ENCODE results near the gene BPIFB2.

BPIFB2 gene

DNA sequence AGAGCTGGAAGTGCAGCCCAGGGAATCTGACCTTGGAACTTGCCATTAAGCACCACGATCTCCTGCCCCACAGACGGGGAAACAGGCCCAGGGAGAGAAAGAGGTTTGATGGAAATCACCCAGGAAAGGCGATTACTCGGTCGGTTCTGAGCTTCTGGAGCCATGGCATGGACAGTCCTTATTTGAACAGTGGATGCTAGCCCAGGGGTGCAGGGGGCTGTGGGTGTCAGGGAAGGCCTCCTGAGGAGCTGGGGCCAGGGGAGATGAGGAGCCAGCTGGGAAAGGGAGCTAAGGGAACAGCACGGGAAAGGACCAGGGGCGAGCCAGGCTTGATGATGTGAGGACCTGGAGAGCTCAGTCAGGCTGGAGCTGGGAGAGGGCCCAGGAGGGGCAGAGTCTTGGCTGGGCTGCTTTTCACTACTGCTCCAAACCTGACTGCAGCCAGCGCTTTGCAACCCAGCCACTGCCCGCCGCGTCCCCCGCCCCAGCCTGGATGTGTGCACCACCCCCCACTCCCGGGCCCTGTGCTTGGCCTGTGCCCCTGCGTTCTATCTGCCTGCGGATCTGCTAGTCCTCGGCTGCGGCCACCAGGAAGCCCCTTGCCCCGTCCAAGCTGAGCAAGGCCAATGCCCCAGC lies 21.1 kb upstream of the BPIFB2 start:
- no peak for DNase-seq

GRCh38 chr20:32987044-32987825 lies 20.3 kb upstream of the BPIFB2 start:
- no peak for DNase-seq

DNA sequence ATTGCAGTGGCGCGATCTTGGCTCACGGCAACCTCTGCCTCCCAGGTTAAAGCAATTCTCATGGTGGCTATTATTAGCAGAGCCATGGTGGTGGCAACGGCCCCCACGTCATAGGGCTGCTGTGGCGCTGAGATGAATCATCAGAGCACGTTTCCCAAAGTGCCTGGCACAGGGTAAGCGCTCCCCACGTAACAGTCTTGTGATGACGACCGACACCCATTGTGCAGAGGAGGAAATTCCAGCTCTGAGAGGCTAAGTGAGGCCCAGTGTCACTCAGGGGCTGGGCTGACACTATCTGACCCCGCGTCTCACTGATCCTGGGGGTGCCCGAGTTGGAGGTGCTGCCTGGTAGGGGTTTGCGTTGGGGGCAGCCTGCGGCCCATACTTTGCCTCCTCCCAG lies 19.5 kb upstream of the BPIFB2 start:
- DNase-seq, result no peak

DNA sequence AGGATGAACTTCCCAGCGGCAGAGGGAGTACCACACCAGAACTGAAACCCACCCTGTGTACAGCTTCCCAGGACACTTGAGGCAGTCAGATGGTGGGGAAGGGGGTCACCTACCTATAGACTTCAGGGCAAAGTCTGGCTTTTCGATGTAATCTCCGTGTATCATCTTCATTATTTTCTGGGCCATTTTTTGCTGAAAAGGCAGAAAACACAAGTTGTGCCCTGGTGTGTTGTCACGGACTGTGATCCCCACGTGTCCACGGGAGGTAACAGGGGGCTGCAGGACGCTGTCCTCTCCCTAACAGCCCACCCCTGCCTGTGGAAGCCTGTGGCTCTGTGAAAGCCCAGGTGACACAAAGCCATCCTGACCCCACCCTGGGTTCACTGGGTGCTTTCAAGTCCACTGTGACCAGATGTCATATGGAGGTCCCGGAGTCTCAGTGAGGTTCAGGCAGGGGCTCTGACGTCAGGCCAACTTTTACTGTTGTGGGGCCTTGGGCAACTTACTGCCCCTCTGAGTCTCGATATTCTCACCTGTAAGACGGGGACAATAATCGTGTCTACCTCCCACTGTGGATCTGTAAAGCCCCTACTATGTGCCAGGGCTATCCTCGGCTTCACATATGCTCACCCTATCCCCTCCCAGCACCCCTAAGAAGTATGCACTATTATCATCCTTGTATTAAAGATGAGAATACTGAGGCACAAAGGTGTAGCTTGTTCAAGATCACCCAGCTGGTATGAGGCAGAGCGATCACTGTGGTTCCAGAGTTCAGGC lies 17.8 kb upstream of the BPIFB2 start:
- no peak for DNase-seq

- DNase-seq, result no peak
These were observed 17.1 kb upstream of the BPIFB2 start for GRCh38 chr20:32990426-32990825.

GRCh38 chr20:32991383-32991782 lies 16.1 kb upstream of the BPIFB2 start:
- DNase-seq, result no peak

GRCh38 chr20:32991792-32992641 lies 15.5 kb upstream of the BPIFB2 start:
- DNase-seq, result no peak

GRCh38 chr20:32993496-32994050 lies 13.9 kb upstream of the BPIFB2 start:
- DNase-seq, result no peak

DNA sequence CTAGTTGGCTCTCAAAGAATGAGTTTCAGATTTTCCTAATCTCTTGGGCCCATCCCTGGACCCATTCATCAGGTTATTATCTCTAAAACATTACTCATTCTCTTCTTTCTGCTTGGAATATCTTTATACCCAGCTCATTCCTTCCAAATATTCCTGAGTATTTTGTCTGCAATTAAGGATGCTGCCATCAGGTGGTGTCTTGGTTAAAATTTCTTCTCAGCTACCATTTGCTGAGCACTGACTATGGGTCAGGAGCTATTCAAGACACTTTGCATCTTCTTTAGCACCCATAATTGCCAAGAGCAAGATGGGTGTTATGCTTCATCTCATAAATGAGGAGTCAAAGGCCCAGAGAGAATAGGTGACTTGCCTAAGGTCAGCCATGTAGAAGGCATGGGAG lies 11.7 kb upstream of the BPIFB2 start:
- DNase-seq, result no peak

DNA sequence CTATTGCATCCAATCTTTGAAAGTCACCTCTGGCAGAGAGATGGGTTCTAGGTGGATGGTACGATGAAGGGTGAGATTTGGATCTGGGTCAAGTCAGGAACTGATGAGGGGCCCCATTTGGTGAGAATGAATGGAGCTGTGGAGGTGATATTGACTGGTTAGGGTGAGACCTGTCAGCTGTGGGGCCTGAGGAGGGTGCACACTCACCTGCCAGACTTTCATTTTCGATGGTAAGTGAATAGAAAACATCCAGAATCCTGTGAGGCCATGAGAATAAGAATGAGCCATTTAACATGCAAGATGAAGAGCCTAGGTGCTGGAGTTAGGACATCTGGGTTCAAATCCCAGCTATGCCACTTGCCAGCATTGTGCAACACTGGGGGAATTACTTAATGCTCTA lies 10.1 kb upstream of the BPIFB2 start:
- no peak for DNase-seq

DNA sequence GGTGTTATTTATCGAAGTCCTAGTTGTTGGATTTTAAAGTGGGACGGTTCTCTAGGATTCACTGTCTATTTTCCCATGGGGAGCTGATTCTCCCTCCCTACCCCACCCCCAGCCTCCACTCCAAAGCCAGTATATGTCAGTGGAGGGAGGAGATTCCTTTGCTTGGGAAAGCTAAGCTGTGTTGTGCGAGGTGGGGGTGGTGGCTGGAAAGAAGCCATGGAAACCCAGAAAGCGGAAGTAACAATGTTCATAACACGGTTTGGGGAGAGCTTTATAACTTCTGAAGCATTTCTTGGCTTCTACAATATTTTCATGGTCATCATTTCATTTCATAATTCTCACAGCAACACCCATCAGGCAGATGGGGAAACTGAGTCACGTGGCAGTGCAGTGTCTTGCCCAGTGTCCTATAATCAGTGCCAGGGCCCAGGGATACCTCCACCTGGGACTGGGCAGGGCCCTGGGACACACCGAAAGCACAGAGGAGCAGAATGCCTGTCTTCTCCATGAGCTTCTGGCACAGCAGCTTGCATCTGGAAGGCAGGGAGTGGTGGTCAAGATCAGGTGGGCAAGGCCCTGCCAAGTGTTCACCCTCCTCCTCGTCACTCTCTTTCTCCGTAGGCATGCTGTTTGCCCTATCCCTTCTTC lies 7.8 kb upstream of the BPIFB2 start:
- no peak for DNase-seq

DNA sequence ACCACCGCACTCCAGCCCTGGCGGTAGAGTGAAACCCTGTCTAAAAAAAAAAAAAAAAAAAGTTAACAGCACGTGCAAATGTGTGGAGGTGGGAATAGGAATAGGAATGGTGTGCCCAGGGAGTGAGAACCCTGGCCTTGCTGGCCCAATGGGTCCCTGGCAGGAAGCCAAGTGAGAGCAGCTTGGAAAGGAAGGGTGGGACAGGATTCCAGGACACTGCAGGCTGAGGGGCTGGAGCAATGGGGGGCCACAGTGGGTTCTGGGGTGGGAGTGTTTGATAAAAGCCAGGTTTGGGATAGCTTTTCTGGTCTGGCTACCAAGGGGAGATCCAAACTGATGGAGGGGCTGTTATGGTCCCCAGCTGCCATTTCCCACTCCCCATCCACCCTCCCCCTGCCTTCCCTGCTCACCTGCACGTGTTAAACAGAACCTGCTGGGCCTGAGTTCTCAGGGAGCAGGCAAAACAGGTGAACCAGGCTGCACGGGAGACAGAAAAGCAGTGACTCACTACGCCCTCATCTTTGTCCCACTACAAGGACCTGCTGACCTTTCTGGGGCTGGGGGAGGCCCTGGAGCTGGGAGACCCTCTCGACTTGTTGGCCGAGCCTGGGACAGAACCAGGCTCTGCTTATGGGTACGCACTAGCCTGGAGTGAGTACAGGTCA lies 6.6 kb upstream of the BPIFB2 start:
- DNase-seq, result no peak

DNA sequence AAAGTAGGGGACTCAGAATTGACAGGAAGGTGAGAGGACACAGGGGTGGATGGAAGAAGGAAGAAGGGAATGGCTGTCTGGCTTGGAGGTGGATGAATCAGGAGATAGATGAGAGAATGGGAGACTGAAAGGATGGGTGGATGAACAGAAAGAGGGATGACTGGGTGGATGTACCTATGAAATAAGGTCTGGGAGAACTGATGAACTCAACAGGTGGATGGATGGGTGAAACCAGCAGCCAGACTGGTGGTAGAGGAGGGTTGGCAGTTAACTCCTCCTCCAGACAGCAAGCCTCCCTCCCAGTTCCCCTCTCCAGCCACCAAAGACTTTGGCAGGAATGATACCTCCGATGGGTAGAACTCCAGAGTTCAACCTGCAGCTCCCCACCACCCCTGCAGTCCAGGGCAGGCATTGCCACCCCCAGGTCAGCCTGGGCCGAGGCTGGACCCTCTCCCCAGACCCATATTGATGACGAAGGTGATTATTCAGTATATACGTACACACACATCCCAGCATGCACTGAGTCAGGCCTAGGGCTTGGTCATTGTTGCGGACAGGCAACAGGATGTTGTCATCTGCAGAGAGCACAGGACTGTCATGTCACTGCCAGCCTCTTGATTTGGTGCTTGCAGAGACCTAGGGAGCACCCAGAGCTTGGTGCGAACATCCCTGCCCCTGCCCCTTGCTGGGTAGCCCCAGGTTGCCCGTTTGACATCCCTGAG lies 5.3 kb upstream of the BPIFB2 start:
- DNase-seq, result no peak

DNA sequence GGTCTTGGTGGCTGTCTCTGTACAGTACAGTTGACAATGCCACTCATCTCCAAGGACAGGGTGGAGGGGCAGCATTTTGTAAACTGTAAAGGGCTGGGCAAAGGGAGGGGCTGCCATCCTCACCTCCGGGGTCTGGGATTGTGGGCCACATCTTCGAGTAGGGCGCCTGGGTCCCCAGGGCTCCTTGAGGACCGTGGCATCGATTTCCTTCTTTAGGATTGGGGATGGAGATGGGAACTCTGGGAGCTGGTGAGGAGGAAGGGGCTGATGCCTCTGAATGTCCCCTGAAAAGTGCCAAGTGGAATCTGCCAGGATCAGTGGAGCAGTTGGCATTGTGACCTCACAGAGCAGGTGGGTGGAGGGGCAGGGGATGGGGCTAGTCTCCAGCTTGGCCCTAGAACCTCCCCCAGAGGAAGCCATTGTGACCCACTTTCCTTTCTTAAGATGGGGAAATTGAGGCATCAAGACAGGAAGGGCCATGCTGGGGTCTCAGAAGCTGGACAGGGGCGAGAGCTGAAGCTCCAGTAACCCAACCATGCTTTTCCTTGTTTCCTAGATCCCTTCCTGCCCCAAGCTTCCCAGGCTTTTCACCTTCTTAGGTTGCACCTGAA lies 3.3 kb upstream of the BPIFB2 start, which contains the start of gene SUN5:
Gene SUN5 (minus strand): TSS at position 293 of the 611 bp plus-strand sequence. CDS start 93 bp downstream, at position 200.
- no peak for DNase-seq

DNA sequence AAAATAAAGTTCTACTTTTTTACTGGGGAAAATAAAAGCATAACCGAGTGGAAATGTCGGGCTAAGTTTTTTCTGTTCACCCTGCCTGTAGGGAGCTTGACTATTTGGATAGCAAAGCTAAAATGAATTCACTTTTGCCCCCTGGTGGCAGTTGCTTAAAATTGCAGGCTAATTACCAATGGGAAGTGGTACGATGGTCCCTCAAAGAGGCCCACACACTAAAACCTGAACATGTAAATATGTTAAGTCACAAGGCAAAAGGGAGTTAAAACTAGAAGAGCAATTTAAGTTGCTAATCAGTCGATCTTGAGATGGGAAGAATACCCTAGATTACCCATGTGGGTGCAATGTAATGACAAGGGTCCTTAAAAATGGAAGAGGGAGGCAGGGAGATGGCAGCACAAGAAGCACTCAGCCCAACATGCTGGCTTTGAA lies 2.4 kb upstream of the BPIFB2 start:
- no peak for DNase-seq

- DNase-seq, result no peak
These were observed 1.4 kb upstream of the BPIFB2 start for GRCh38 chr20:33005908-33006775.

DNA sequence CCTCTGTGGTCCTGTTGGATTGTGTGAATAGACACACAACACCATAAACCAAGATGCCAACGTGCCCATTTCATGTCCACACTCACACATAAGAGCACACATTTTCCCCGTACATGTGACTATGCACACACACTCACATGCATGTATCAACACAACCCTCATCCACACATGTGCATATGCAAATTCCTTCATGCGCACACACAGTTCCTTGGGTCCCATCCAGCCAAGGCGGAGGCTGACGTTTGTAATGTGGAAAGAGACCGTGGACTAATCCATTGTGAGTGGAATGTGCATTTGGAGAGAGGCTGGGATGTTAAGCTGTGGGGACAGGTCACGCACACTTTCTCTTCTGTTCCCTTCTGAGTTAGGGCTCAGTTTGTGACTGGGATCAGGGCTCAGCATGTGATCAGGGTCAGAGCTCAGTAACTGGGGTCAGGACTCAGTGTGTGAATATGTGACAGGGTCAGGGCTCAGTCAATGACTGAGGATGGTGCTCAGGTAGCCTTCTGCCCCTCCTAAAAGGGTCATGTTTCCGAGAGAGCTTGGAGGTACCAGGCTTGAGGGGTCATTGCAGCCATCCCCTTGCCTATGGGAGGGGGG lies 628 bp upstream of the BPIFB2 start:
- DNase-seq, result no peak

DNA sequence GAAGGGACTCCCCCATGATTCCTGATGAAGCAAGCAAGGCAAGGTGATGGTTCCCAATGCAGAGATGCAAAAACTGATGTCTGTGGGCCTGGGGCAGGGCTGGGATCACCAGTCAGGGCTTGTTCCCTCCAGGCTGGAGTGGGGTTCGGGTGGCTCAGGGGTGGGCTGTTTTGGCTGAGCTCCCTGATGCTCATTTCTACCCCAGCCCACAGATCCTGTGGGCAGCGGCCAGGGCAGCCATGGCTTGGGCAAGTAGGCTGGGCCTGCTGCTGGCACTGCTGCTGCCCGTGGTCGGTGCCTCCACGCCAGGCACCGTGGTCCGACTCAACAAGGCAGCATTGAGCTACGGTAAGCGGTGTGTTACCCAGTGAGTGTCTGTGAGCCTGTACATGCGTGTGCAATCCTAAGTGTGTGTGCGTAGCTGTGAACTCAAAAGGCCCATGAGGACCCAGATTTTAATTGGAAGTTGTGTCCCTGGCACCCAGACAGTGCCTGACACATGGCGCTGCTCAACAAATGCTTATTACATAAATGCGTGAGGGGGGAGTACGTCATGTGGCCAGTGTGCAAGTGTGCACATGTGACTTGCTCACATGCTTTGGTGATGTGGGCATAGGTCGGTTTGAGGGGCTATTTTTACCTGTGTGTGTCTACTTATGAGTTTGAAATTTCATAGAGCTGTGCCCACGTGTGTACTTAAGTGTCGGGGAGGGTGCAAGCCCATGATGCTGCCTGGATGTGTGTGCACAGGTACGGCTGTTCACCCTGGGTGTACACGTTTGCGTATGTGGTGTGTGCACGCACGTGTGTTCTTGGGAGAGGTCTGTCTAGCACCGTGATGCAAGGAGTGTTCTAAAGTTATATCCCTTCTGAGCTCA lies 1.1 kb downstream of the BPIFB2 start:
- no peak for DNase-seq

All from NK-92 treated with Interleukin-12 subunit alpha and Interleukin-12 subunit beta, amount 100 ng/mL, for 24 hours (cell line).